ENCODE measurements around the gene FRMD4A. TPM values are rescaled to one million over a fixed set of nuclear protein-coding genes. Genes with fewer than 3 reads are reported as not detected.

The FRMD4A gene
- total and polyA plus RNA-seq, 7 donors: 3.0 to 27.8 (median 14.4) TPM

- intact Hi-C loops (cut with DNase I): loop anchor here (2.0 kb wide), 1 partner anchor 302 kb away; no protein-coding TSS in a partner anchor
- Histone ChIP-seq H3K4me3 (no peak overlapping the region), H3K4me1 (no peaks in the 10 kb centered on the region), H3K27me3 (no peaks in the 10 kb centered on the region), H3K36me3 (no peaks in the 10 kb centered on the region), H3K9me3 (no peaks in the 10 kb centered on the region), H3K27ac (no peak overlapping the region)
- DNase-seq: no peak
- TF ChIP-seq POLR2A (IDR thresholded peaks at IDR 0.05): no peak
- TF ChIP-seq EP300 (IDR thresholded peaks at IDR 0.05): no peak
- no peak for TF ChIP-seq POLR2AphosphoS5 (IDR thresholded peaks at IDR 0.05)
- TF ChIP-seq CTCF (IDR thresholded peaks at IDR 0.05): no peak
- 89 to 94% methylated on average over 5 of the region's 5 CpGs for WGBS, 2 donors
These were observed 237.9 kb downstream of the FRMD4A start for GRCh38 chr10:14092799-14093198.

GRCh38 chr10:14089556-14090292 lies 241.0 kb downstream of the FRMD4A start:
- no peaks in the 10 kb centered on the region for H3K36me3 ChIP-seq
- H3K27ac ChIP-seq: no peak overlapping the region
- no peaks in the 10 kb centered on the region for H3K9me3 ChIP-seq
- no peak for DNase-seq
- TF ChIP-seq POLR2A (IDR thresholded peaks at IDR 0.05) (no peak), POLR2AphosphoS5 (IDR thresholded peaks at IDR 0.05) (no peak), CTCF (IDR thresholded peaks at IDR 0.05) (no peak), EP300 (IDR thresholded peaks at IDR 0.05) (no peak)
- H3K27me3 ChIP-seq: no peaks in the 10 kb centered on the region
- no peaks in the 10 kb centered on the region for H3K4me1 ChIP-seq
- H3K4me3 ChIP-seq: no peak overlapping the region
- intact Hi-C loops (cut with DNase I): no loop called here
- WGBS, 2 donors: 82 to 89% methylated on average over 17 of the region's 17 CpGs

- Histone ChIP-seq H3K4me1 (no peaks in the 10 kb centered on the region), H3K36me3 (no peaks in the 10 kb centered on the region), H3K27me3 (no peaks in the 10 kb centered on the region), H3K4me3 (no peak overlapping the region), H3K27ac (no peak overlapping the region), H3K9me3 (no peaks in the 10 kb centered on the region)
- no peak for DNase-seq
- WGBS, 2 donors: 78 to 82% methylated on average over 7 of the region's 7 CpGs
- intact Hi-C loops (cut with DNase I): no loop called here
- TF ChIP-seq EP300 (IDR thresholded peaks at IDR 0.05): no peak
- no peak for TF ChIP-seq CTCF (IDR thresholded peaks at IDR 0.05)
- TF ChIP-seq POLR2AphosphoS5 (IDR thresholded peaks at IDR 0.05): no peak
- TF ChIP-seq POLR2A (IDR thresholded peaks at IDR 0.05): no peak
These were observed 243.2 kb downstream of the FRMD4A start for GRCh38 chr10:14087566-14087965.

GRCh38 chr10:14086596-14086995 lies 244.1 kb downstream of the FRMD4A start:
- intact Hi-C loops (cut with DNase I): no loop called here
- no peaks in the 10 kb centered on the region for H3K27me3 ChIP-seq
- TF ChIP-seq POLR2A (IDR thresholded peaks at IDR 0.05): no peak
- TF ChIP-seq EP300 (IDR thresholded peaks at IDR 0.05): no peak
- TF ChIP-seq POLR2AphosphoS5 (IDR thresholded peaks at IDR 0.05): no peak
- TF ChIP-seq CTCF (IDR thresholded peaks at IDR 0.05): no peak
- H3K36me3 ChIP-seq: no peaks in the 10 kb centered on the region
- WGBS, 2 donors: 38 to 74% methylated on average over 3 of the region's 3 CpGs
- H3K27ac ChIP-seq: no peak overlapping the region
- H3K4me3 ChIP-seq: no peak overlapping the region
- no peaks in the 10 kb centered on the region for H3K4me1 ChIP-seq
- no peak for DNase-seq
- H3K9me3 ChIP-seq: no peaks in the 10 kb centered on the region

- DNase-seq: no peak
- Histone ChIP-seq H3K36me3 (no peaks in the 10 kb centered on the region), H3K4me3 (no peak overlapping the region), H3K4me1 (no peaks in the 10 kb centered on the region), H3K27ac (no peak overlapping the region), H3K9me3 (no peaks in the 10 kb centered on the region), H3K27me3 (no peaks in the 10 kb centered on the region)
- WGBS, 2 donors: 52 to 80% methylated on average over 7 of the region's 7 CpGs
- TF ChIP-seq EP300 (IDR thresholded peaks at IDR 0.05) (no peak), POLR2A (IDR thresholded peaks at IDR 0.05) (no peak), CTCF (IDR thresholded peaks at IDR 0.05) (no peak), POLR2AphosphoS5 (IDR thresholded peaks at IDR 0.05) (no peak)
- intact Hi-C loops (cut with DNase I): no loop called here
These were observed 245.8 kb downstream of the FRMD4A start for GRCh38 chr10:14084875-14085274.
